Retina (tissue), 1 donor: ENCODE measurements around the gene CACUL1.
"Not testable (repeated sequence)": the region's sequence is repeated elsewhere in the genome, so short reads cannot be mapped to it uniquely, and the experiment has no call there.

Experiments
- DNase-seq: peaks from one replicate; pipeline ENCODE4 v3.0.0-alpha.2; 2016

CACUL1 gene

GRCh38 chr10:118768041-118768919, 13.5 kb upstream of the CACUL1 start:
- DNase-seq = no peak

- no peak for DNase-seq
These were observed 12.7 kb upstream of the CACUL1 start for GRCh38 chr10:118767297-118768040.

DNA sequence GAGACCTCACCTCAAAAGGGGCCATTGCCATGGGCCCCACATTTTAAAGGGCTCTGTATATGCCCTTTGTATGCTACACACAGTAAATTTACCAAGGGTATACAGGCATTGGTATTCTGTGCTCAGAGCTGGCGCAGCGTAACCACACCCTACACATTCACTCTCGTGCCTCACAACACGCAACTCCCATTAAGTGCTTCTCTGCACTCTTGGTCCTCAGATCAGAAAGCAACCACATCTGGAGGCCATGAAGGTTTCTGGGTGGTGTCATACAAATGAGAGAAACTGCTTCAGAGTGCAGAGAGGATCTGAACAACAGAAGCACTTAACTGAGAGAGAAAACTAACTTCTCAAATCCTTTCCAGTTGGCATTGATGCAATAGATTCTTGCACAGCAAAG, 9.4 kb upstream of the CACUL1 start:
- DNase-seq = no peak

- no peak for DNase-seq
These were observed 8.6 kb upstream of the CACUL1 start for GRCh38 chr10:118763202-118763988.

- DNase-seq = no peak
These were observed 5.5 kb upstream of the CACUL1 start for GRCh38 chr10:118760265-118760664.

GRCh38 chr10:118758449-118758848, 3.7 kb upstream of the CACUL1 start:
- DNase-seq = no peak

GRCh38 chr10:118754229-118754555, 578 bp downstream of the CACUL1 start:
- DNase-seq = peak; percentile 90

DNA sequence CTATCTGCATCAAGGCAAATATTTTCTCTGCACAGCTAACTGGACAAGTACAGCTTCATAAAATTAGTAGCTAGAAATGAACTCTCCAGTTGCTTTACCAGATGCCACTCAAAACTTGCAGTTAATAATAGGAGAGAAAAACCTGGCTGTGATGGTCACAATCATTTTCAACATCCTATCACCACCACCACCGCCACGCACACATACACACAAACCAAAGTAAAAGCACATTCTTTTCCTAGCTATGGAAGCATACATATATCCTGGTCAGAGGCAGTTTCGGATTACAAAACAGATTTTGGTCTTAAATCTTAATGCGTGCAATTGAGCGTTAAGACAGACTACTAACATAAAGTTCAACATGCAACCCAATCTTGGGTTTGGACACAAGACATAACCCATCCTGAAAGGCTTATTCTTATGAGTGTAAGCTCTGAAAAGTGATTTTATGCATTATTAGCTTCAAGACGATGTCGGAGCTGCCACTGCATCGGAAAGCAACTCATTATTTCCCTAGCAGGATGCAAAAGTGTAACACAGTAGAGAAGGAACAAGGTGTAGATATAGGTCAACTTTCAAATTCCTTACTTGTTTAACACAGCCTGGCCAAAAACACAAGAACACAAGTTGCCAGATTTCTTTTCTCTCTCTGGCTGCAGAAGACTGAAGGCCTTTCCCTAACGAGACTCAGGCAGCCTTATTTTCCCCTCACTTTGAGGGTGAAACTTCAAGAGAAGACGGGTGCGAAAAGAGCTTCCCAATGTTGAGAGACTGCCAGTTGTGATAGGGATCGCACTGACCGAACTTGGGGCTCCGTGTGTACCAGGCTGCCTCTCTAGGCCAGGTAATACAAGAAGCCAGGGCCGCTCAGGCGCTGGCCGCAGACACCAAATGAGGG, 1.2 kb downstream of the CACUL1 start:
- no peak for DNase-seq

GRCh38 chr10:118752409-118752808, 2.4 kb downstream of the CACUL1 start:
- no peak for DNase-seq

DNA sequence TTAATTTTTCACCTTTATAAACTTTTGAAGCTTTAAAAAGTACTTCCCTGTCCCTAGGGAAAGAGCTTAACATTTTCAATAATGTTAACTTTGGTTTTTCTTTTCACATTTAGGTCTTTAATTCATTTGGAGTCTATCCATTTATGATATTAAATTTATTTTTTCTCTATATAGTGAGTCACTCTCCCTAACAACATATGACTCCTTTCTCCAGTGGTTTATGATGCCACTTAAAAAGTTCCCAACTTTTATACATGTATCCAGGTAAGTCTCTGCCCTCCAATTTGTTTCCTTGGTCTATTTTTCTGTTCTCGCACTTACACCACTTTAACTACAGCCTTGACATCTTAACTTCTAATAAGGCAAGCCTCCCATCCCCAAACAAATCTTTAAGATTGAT, 3.5 kb downstream of the CACUL1 start:
- no peak for DNase-seq

DNA sequence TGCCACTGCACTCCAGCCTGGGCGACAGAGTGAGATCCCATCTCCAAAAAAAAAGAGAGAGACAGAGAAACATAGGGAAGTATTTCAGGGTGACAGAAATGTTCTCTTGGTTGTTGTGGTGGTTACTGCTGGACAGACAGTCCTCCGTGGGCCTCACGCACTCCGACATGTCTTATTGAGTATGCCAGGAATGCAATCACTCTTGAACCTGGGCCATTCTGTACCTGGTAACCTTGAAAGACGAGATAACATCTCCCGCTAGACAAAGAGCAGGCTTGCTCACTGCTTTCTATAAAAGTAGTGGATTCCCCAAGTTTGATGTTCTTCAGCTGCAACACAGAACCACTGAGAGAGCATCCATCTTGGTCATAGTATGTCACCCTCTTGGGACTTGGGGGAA, 6.7 kb downstream of the CACUL1 start:
- no peak for DNase-seq

- DNase-seq = no peak
These were observed 8.5 kb downstream of the CACUL1 start for GRCh38 chr10:118746246-118746645.

DNA sequence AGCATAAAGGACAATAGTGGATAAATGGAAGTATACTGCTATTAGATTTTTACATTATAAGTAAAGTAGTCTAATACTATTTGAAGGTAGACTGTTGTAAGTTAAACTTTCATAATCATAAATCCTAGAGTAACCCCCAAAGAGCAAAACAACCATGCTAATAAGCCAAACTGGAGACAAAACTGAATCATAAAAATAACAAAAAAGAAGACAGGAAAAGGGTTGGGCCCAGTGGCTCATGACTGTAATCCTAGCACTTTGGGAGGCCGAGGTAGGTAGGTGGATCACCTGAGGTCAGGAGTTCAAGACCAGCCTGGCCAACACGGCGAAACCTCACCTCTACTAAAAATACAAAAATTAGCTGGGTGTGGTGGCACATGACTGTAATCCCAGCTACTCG, 9.7 kb downstream of the CACUL1 start:
- no peak for DNase-seq

- DNase-seq = not testable (repeated sequence)
These were observed 10.3 kb downstream of the CACUL1 start for GRCh38 chr10:118744346-118744918.

DNA sequence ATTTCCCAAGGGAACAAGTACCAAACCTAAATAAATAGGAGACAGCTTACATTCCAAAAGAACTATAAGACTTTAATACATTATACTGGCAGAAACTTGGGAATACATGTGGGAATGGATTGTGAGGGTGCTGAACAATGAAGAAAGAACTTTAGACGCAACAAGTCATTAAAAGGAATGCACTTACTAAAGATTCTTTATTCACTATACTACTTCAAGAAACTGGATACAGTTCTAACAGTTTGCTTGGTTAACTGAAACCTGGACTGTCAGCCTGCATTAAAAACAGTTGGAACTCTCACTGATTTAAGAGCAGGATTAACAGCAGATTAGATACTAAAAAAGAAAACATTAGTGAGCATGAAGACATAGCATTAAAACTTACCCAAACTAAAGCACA, 12.0 kb downstream of the CACUL1 start:
- no peak for DNase-seq

DNA sequence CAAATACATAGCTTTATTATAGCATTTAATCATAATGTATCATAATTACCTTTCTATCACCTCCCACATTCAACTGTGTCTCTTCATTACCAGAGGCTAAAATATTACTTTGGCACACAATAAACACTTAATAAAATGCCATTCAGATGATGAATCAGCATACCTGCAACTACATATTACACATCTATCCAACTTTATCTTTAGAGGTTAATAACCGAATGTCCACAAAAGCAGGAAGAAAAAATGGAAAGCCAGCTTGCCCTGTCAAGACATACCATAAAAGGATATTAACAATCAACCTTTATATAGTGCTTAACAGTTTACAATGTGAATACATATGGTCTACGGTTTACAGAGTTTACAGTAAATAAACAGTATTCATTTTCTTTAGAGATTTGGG, 12.7 kb downstream of the CACUL1 start:
- no peak for DNase-seq

DNA sequence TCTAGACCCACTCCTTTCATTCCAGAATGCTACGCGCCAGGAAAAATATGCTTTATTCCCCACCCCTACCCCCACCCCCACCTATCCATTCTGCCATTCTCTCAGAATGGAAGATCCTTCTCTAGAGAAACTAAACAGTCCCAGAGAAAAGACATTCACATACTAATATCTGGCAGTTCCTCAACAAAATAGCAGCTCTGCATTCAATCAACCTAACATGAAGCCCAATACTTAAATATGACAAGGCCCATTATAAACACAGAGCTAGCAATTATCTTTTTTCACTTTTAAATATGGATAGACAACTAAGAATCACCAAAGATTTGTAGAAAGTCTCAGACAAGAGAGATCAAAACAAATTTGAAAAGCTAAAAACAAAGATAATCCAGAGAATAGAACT, 16.4 kb downstream of the CACUL1 start:
- DNase-seq = no peak

- no peak for DNase-seq
These were observed 17.0 kb downstream of the CACUL1 start for GRCh38 chr10:118737603-118738302.

DNA sequence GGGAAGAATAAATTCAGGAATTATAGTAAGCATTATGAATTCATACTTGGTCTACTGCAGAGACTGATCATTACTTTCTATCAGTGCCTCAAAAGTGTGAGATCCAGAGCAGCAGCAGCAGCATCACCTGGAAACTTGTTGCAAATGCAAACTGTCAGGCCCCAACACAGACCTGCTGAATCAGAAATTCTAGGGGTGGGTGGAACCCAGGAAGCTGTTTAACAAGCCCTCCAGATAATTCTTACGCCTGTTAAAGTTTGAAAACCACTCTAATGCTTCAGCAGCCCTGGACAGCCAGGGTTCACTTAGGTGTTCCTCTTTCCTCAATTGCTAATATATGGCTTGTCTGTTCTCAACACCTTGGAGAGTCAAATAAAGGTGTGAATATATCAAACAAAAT, 19.5 kb downstream of the CACUL1 start:
- no peak for DNase-seq

GRCh38 chr10:118734475-118734874, 20.3 kb downstream of the CACUL1 start:
- DNase-seq = no peak
